Measurements from ENCODE around the gene RPL35. TPM values are rescaled to one million over a fixed set of nuclear protein-coding genes. Genes with fewer than 3 reads are reported as not detected.

RPL35 gene
- total RNA-seq, 1 donor from 2014 or later, result 706 TPM

DNA sequence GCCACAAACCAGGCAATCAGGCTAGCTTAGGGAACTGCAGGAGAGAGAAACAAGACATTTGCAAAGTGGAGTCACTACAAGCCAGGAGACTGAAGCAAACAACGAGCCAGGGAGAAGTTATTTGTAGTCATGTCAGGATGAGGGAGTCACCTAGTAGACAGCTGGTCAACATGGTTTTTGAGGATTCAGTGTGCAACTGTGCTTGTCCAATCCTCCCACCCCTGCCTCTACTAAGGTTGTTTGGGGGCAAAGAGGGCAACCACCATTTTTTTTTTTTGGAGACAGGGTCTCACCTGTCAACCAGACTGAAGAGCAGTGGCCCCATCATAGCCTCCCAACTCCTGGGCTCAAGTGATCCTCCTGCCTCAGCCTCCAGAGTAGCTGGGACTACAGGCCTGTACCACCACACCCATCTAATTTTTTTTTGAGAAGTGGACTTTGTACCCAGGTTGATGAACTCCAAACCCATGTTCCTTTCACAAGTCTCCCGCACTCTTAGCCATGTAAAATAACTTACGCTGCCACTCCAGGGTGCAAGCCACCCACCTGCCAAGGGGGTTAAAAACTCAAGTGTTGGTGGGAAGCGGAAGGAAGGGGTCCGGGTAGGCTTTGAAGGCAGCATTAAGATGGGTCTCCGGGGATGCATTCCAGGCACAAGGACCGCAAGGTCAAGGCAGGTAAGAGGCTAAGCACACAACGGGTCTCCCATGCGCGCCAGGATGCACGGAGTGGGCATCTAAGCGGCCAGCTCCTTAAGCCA lies 995 bp downstream of the RPL35 start:
- Mint-ChIP-seq H3K9me3 (ENCODE audit: low read depth) (no peaks in the 10 kb centered on the region), H3K36me3 (ENCODE audit: low read depth) (peaks cover 15% of the 10 kb centered on the region), H3K4me1 (ENCODE audit: low read depth) (peaks cover 35% of the 10 kb centered on the region), H3K27ac (ENCODE audit: unreplicated experiment) (peak overlapping the region; percentile 92), H3K27me3 (ENCODE audit: low read depth) (no peaks in the 10 kb centered on the region), H3K4me3 (ENCODE audit: unreplicated experiment) (peak overlapping the region; percentile 90)
- TF ChIP-seq CTCF (IDR thresholded peaks at IDR 0.05), result no peak
- DNase-seq (ENCODE audit: low spot score), result no peak

GRCh38 chr9:124859803-124860581 lies 1.8 kb downstream of the RPL35 start:
- Mint-ChIP-seq H3K4me1 (ENCODE audit: low read depth) (peaks cover 36% of the 10 kb centered on the region), H3K27me3 (ENCODE audit: low read depth) (no peaks in the 10 kb centered on the region), H3K36me3 (ENCODE audit: low read depth) (peaks cover 15% of the 10 kb centered on the region), H3K27ac (ENCODE audit: unreplicated experiment) (no peak overlapping the region), H3K4me3 (ENCODE audit: unreplicated experiment) (peak overlapping the region; percentile 90), H3K9me3 (ENCODE audit: low read depth) (no peaks in the 10 kb centered on the region)
- no peak for TF ChIP-seq CTCF (IDR thresholded peaks at IDR 0.05)
- no peak for DNase-seq (ENCODE audit: low spot score)

GRCh38 chr9:124858330-124859046 lies 3.3 kb downstream of the RPL35 start:
- Mint-ChIP-seq H3K36me3 (ENCODE audit: low read depth) (peaks cover 15% of the 10 kb centered on the region), H3K27ac (ENCODE audit: unreplicated experiment) (no peak overlapping the region), H3K4me1 (ENCODE audit: low read depth) (peaks cover 39% of the 10 kb centered on the region), H3K27me3 (ENCODE audit: low read depth) (no peaks in the 10 kb centered on the region), H3K4me3 (ENCODE audit: unreplicated experiment) (no peak overlapping the region), H3K9me3 (ENCODE audit: low read depth) (no peaks in the 10 kb centered on the region)
- no peak for DNase-seq (ENCODE audit: low spot score)
- no peak for TF ChIP-seq CTCF (IDR thresholded peaks at IDR 0.05)

GRCh38 chr9:124857533-124858162 lies 4.1 kb downstream of the RPL35 start:
- no peak for DNase-seq (ENCODE audit: low spot score)
- Mint-ChIP-seq H3K4me1 (ENCODE audit: low read depth) (peaks cover 41% of the 10 kb centered on the region), H3K27me3 (ENCODE audit: low read depth) (no peaks in the 10 kb centered on the region), H3K36me3 (ENCODE audit: low read depth) (peaks cover 15% of the 10 kb centered on the region), H3K9me3 (ENCODE audit: low read depth) (no peaks in the 10 kb centered on the region), H3K27ac (ENCODE audit: unreplicated experiment) (no peak overlapping the region), H3K4me3 (ENCODE audit: unreplicated experiment) (no peak overlapping the region)
- TF ChIP-seq CTCF (IDR thresholded peaks at IDR 0.05), result no peak
